ENCODE measurements around the gene CDIP1. TPM values are rescaled to one million over a fixed set of nuclear protein-coding genes. Genes with fewer than 3 reads are reported as not detected.

CDIP1 gene
- total RNA-seq, 2 donors from 2014 or later = 41.8 to 64.4 TPM

GRCh38 chr16:4498546-4499195 is 39.9 kb downstream of the CDIP1 start:
- Mint-ChIP-seq H3K27me3 (ENCODE audit: insufficient read depth) (no peaks in the 10 kb centered on the region), H3K36me3 (ENCODE audit: low read depth) (no peaks in the 10 kb centered on the region), H3K4me3 (no peak overlapping the region), H3K9me3 (no peaks in the 10 kb centered on the region), H3K4me1 (peaks cover 43% of the 10 kb centered on the region), H3K27ac (no peak overlapping the region)
- H3K36me3 ChIP-seq (ENCODE audit: control insufficient read depth, insufficient read depth, low read length) = peaks cover 12% of the 10 kb centered on the region
- H3K27ac ChIP-seq (ENCODE audit: low read depth, low read length) = no peak overlapping the region
- peaks cover 19% of the 10 kb centered on the region for H3K4me1 ChIP-seq (ENCODE audit: control insufficient read depth, insufficient read depth, low read length)
- 91 to 94% methylated on average over 8 of the region's 8 CpGs for WGBS, 2 experiments (ENCODE audit: insufficient coverage in 1 of 2, insufficient read length in 1 of 2)
- DNase-seq = no peak
- H3K9me3 ChIP-seq (ENCODE audit: control insufficient read depth, low read length) = no peaks in the 10 kb centered on the region
- TF ChIP-seq CTCF (conservative IDR thresholded peaks at IDR 0.05) = no peak
- H3K27me3 ChIP-seq (ENCODE audit: control insufficient read depth, insufficient read depth, low read length, poor library complexity, severe bottlenecking) = no peaks in the 10 kb centered on the region
- H3K4me3 ChIP-seq (ENCODE audit: low read length) = no peak overlapping the region
- H3K9ac ChIP-seq (ENCODE audit: extremely low read depth, low read length, poor library complexity, severe bottlenecking) = no peak overlapping the region

- no peak overlapping the region for H3K27ac ChIP-seq (ENCODE audit: low read depth, low read length)
These were observed 42.3 kb downstream of the CDIP1 start for GRCh38 chr16:4496305-4496704.

GRCh38 chr16:4495766-4496165 is 42.8 kb downstream of the CDIP1 start:
- Histone ChIP-seq H3K27me3 (ENCODE audit: control insufficient read depth, insufficient read depth, low read length, poor library complexity, severe bottlenecking) (no peaks in the 10 kb centered on the region), H3K4me1 (ENCODE audit: control insufficient read depth, insufficient read depth, low read length) (peaks cover 12% of the 10 kb centered on the region), H3K27ac (ENCODE audit: low read depth, low read length) (no peak overlapping the region), H3K4me3 (ENCODE audit: low read length) (no peak overlapping the region), H3K36me3 (ENCODE audit: control insufficient read depth, insufficient read depth, low read length) (peaks cover 12% of the 10 kb centered on the region), H3K9ac (ENCODE audit: extremely low read depth, low read length, poor library complexity, severe bottlenecking) (no peak overlapping the region), H3K9me3 (ENCODE audit: control insufficient read depth, low read length) (no peaks in the 10 kb centered on the region)
- TF ChIP-seq CTCF (conservative IDR thresholded peaks at IDR 0.05) = no peak
- Mint-ChIP-seq H3K27ac (no peak overlapping the region), H3K4me3 (no peak overlapping the region), H3K36me3 (ENCODE audit: low read depth) (no peaks in the 10 kb centered on the region), H3K27me3 (ENCODE audit: insufficient read depth) (no peaks in the 10 kb centered on the region), H3K9me3 (no peaks in the 10 kb centered on the region), H3K4me1 (peaks cover 26% of the 10 kb centered on the region)
- 100% methylated on average over 2 of the region's 2 CpGs; no CpG with 5 or more reads in 1 of the 2 experiments for WGBS, 2 experiments (ENCODE audit: insufficient coverage in 1 of 2, insufficient read length in 1 of 2)
- no peak for DNase-seq

More at GRCh38 chr16:4496305-4496704, 42.3 kb downstream of the CDIP1 start:
- H3K36me3 Mint-ChIP-seq (ENCODE audit: low read depth) = no peaks in the 10 kb centered on the region
- Histone ChIP-seq H3K27me3 (ENCODE audit: control insufficient read depth, insufficient read depth, low read length, poor library complexity, severe bottlenecking) (no peaks in the 10 kb centered on the region), H3K4me1 (ENCODE audit: control insufficient read depth, insufficient read depth, low read length) (peaks cover 17% of the 10 kb centered on the region), H3K36me3 (ENCODE audit: control insufficient read depth, insufficient read depth, low read length) (peaks cover 12% of the 10 kb centered on the region), H3K4me3 (ENCODE audit: low read length) (no peak overlapping the region), H3K9ac (ENCODE audit: extremely low read depth, low read length, poor library complexity, severe bottlenecking) (no peak overlapping the region), H3K9me3 (ENCODE audit: control insufficient read depth, low read length) (no peaks in the 10 kb centered on the region)
- no peaks in the 10 kb centered on the region for H3K9me3 Mint-ChIP-seq
- 89 to 94% methylated on average over 4 of the region's 4 CpGs for WGBS, 2 experiments (ENCODE audit: insufficient coverage in 1 of 2, insufficient read length in 1 of 2)
- H3K4me1 Mint-ChIP-seq = peaks cover 32% of the 10 kb centered on the region
- no peak for TF ChIP-seq CTCF (conservative IDR thresholded peaks at IDR 0.05)
- no peak for DNase-seq
- H3K27me3 Mint-ChIP-seq (ENCODE audit: insufficient read depth) = no peaks in the 10 kb centered on the region
- H3K27ac Mint-ChIP-seq = no peak overlapping the region
- H3K4me3 Mint-ChIP-seq = no peak overlapping the region
